HFFc6 (cell line): Measurements from ENCODE around the gene ATXN1. TPM values are rescaled to one million over a fixed set of nuclear protein-coding genes. Genes with fewer than 3 reads are reported as not detected.

Source experiments
- DNase-seq: peaks from one replicate; pipeline ENCODE4 v3.0.0-alpha.2; 2018
- H3K27ac Mint-ChIP-seq: 2 replicates; pipeline ENCODE4 v1.8.0; 2020; ENCODE audit warnings: mild to moderate bottlenecking, mixed read lengths
- H3K27me3 Mint-ChIP-seq: 2 replicates; pipeline ENCODE4 v1.8.0; 2021; ENCODE audit warnings: mild to moderate bottlenecking, moderate library complexity, mixed read lengths; ENCODE audit not compliant: insufficient read depth
- H3K36me3 Mint-ChIP-seq: 2 replicates; pipeline ENCODE4 v1.8.0; 2021; ENCODE audit warnings: low read depth, mixed read lengths
- H3K4me1 Mint-ChIP-seq: 2 replicates; pipeline ENCODE4 v1.8.0; 2020; ENCODE audit warnings: low read depth, mixed read lengths
- H3K4me3 Mint-ChIP-seq: 2 replicates; pipeline ENCODE4 v1.8.0; 2020; ENCODE audit warnings: mild to moderate bottlenecking, moderate library complexity, mixed read lengths
- H3K9me3 Mint-ChIP-seq: 2 replicates; pipeline ENCODE4 v1.8.0; 2020; ENCODE audit warnings: mild to moderate bottlenecking, mixed read lengths
- CTCF ChIP-seq: fragments of 200-600 bp; sonication (generic); IDR thresholded peaks from 2 replicates; pipeline ENCODE4 v1.5.0; 2021; ENCODE audit warnings: antibody characterized with exemption, mild to moderate bottlenecking
- total RNA-seq, 6 experiments: library from RNA; stranded (reverse); fragmentation: NEBNext Ultra II Directional; extraction: Animal tissue kit (Norgen Biotek cat#: 25700); gene quantifications; 2 replicates in 1 of 6; 3 replicates in 5 of 6; pipeline ENCODE4 v1.2.3, GENCODE V29; 2021

ATXN1 gene
- total RNA-seq, 6 experiments from 2014 or later = 28.2 to 41.5 (median 30.5) TPM

GRCh38 chr6:16778521-16778920 is 17.3 kb upstream of the ATXN1 start:
- Mint-ChIP-seq H3K27ac (no peak overlapping the region), H3K9me3 (no peaks in the 10 kb centered on the region), H3K27me3 (no peaks in the 10 kb centered on the region), H3K36me3 (no peaks in the 10 kb centered on the region), H3K4me3 (no peak overlapping the region), H3K4me1 (peaks cover 15% of the 10 kb centered on the region)
- no peak for DNase-seq
- TF ChIP-seq CTCF = no peak

- no peak for DNase-seq
- H3K9me3 Mint-ChIP-seq = no peaks in the 10 kb centered on the region
- H3K36me3 Mint-ChIP-seq = no peaks in the 10 kb centered on the region
- H3K27me3 Mint-ChIP-seq = no peaks in the 10 kb centered on the region
- no peak for TF ChIP-seq CTCF
- H3K4me1 Mint-ChIP-seq = peaks cover 15% of the 10 kb centered on the region
- no peak overlapping the region for H3K27ac Mint-ChIP-seq
- no peak overlapping the region for H3K4me3 Mint-ChIP-seq
Observed at GRCh38 chr6:16777794-16778193, 16.5 kb upstream of the ATXN1 start.

- Mint-ChIP-seq H3K4me1 (peaks cover 23% of the 10 kb centered on the region), H3K9me3 (no peaks in the 10 kb centered on the region), H3K27me3 (no peaks in the 10 kb centered on the region), H3K36me3 (no peaks in the 10 kb centered on the region), H3K27ac (no peak overlapping the region), H3K4me3 (no peak overlapping the region)
- DNase-seq = no peak
- TF ChIP-seq CTCF = peak; percentile 49
Observed at GRCh38 chr6:16776394-16777017, 15.2 kb upstream of the ATXN1 start.

GRCh38 chr6:16774437-16774836 is 13.2 kb upstream of the ATXN1 start:
- Mint-ChIP-seq H3K4me1 (peaks cover 44% of the 10 kb centered on the region), H3K4me3 (no peak overlapping the region), H3K36me3 (no peaks in the 10 kb centered on the region), H3K27me3 (no peaks in the 10 kb centered on the region; the same call in 1 of the 2 replicates), H3K9me3 (no peaks in the 10 kb centered on the region), H3K27ac (no peak overlapping the region)
- TF ChIP-seq CTCF = no peak
- DNase-seq = no peak

- no peak overlapping the region for H3K27ac Mint-ChIP-seq
Observed at GRCh38 chr6:16773362-16773761, 12.1 kb upstream of the ATXN1 start.

More at GRCh38 chr6:16773362-16773761, 12.1 kb upstream of the ATXN1 start:
- H3K27me3 Mint-ChIP-seq = no peaks in the 10 kb centered on the region; the same call in 1 of the 2 replicates
- TF ChIP-seq CTCF = no peak
- H3K4me3 Mint-ChIP-seq = no peak overlapping the region
- no peaks in the 10 kb centered on the region for H3K36me3 Mint-ChIP-seq
- peaks cover 55% of the 10 kb centered on the region for H3K4me1 Mint-ChIP-seq
- DNase-seq = no peak
- no peaks in the 10 kb centered on the region for H3K9me3 Mint-ChIP-seq
